GM10266 (cell line): ENCODE data around the gene UBE2I.

ENCODE experiments used
- DNase-seq: peaks from one replicate; pipeline ENCODE4 v3.0.0; 2012; ENCODE audit errors: extremely low spot score
- TF ChIP-seq, protein P1 (sequence below): IDR thresholded peaks from 2 replicates; pipeline ENCODE4 v1.5.1; 2012; ENCODE audit warnings: mild to moderate bottlenecking, low read depth; ENCODE audit not compliant: control insufficient read depth, insufficient read depth; ENCODE audit errors: missing control alignments

The UBE2I gene

DNA sequence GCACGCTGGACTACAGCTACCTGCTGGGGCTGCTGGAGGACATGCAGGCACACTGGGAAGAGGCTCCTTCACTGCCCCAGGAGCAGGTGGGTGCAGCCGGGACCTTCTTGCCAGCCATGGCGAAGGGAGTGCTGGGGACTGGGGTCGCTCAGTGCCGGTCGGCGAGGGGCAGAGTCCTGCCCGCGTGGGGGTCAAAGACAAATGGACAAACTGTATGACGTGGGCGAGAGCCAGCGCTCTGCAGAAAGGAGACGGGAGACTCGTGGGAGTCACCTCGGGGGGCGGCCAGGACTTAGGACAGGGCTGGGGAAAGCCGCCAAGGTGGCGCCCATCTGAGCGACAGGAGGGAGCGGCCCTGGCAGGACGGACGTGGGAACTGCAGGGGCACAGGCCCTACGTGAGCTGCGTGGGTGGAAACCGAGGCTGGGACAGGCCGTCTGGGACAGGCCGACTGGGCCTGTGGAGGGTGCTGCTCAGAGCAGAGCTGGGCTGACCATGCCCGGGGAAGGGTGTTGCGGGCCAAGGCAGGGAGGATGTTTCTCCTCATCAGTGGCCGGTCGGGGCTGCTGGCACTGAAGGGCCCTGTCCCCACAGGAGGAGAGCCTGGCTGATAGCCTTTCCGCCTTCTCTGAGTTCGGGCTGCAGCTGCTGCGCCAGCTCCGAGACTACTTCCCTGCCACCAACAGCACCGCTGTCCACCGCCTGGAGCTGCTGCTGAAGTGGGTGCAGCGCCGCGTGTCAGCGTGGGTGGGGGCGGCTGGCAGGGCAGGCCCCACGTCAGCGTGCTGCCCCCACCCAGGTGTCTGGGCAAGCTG is 34.2 kb downstream of the UBE2I start:
- TF ChIP-seq, protein P1, sequence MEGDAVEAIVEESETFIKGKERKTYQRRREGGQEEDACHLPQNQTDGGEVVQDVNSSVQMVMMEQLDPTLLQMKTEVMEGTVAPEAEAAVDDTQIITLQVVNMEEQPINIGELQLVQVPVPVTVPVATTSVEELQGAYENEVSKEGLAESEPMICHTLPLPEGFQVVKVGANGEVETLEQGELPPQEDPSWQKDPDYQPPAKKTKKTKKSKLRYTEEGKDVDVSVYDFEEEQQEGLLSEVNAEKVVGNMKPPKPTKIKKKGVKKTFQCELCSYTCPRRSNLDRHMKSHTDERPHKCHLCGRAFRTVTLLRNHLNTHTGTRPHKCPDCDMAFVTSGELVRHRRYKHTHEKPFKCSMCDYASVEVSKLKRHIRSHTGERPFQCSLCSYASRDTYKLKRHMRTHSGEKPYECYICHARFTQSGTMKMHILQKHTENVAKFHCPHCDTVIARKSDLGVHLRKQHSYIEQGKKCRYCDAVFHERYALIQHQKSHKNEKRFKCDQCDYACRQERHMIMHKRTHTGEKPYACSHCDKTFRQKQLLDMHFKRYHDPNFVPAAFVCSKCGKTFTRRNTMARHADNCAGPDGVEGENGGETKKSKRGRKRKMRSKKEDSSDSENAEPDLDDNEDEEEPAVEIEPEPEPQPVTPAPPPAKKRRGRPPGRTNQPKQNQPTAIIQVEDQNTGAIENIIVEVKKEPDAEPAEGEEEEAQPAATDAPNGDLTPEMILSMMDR = no peak
- no peak for DNase-seq

DNA sequence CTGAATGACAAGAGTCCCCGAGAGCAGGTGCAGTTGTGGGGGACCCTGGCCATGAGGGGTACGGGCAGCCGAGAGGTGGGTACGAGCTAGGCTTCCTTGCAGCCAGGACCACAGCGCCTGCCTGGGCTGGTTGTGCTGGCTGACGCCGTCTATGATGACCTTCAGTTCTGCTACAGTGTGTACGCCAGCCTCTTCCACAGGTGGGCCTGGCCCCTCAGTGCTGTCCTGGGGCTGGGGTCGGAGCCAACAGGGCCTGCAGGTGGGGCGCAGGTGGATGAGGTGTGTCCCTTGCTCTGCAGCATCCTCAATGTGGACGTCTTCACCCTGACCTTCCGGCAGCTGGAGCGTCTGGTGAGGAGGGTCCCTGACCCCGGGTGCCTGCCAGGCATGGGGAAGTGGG is 35.1 kb downstream of the UBE2I start:
- no peak for DNase-seq
- TF ChIP-seq, protein P1 = no peak

DNA sequence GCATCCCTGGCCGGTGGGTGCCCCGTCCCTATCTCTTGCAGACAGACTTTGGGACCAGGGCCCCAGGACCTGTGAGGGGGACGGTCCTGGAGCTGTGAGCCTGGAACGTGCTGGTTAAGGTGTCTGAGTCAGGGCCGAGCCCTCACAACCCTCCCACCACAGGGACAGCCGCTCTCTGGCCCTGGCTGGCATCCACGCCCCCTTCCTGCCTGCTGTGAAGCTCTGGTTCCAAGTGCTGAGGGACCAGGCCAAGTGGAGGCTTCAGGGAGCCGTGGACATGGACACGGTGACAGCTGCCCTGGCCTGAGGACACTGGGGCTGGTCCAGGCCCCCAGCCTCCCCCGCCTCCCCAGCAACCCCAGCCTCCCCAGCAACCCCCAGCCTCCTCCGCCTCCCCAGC is 35.7 kb downstream of the UBE2I start:
- TF ChIP-seq, protein P1 = no peak
- no peak for DNase-seq

DNA sequence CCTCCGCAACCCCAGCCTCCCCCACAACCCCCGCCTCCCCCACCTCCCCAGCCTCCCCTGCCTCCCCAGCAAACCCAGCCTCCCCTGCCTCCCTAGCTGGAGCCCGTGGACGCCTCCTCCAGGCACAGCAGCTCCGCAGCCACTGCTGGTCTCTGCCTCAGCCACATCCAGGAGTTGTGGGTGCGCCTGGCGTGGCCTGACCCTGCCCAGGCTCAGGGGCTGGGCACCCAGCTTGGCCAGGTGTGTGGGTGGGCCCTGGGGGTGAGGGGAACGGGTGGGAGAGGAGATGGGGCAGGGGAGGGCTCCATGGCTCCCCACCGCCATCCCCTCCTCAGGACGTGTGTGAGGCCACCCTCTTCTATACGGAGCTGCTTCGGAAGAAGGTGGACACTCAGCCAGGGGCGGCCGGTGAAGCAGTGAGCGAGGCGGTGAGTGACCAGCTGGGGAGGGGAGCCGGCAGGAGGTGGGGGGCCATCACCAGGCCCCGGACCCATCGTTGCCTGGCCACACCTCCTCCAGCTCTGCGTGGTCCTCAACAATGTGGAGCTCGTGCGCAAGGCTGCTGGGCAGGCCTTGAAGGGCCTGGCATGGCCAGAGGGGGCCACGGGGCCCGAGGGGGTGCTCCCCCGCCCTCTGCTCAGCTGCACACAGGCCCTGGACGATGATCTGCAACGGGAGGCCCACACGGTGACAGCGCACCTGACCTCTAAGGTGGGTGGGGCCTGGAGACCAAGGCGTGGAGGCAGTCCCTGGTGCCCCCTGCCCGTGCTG is 36.4 kb downstream of the UBE2I start:
- TF ChIP-seq, protein P1 = no peak
- DNase-seq = no peak

DNA sequence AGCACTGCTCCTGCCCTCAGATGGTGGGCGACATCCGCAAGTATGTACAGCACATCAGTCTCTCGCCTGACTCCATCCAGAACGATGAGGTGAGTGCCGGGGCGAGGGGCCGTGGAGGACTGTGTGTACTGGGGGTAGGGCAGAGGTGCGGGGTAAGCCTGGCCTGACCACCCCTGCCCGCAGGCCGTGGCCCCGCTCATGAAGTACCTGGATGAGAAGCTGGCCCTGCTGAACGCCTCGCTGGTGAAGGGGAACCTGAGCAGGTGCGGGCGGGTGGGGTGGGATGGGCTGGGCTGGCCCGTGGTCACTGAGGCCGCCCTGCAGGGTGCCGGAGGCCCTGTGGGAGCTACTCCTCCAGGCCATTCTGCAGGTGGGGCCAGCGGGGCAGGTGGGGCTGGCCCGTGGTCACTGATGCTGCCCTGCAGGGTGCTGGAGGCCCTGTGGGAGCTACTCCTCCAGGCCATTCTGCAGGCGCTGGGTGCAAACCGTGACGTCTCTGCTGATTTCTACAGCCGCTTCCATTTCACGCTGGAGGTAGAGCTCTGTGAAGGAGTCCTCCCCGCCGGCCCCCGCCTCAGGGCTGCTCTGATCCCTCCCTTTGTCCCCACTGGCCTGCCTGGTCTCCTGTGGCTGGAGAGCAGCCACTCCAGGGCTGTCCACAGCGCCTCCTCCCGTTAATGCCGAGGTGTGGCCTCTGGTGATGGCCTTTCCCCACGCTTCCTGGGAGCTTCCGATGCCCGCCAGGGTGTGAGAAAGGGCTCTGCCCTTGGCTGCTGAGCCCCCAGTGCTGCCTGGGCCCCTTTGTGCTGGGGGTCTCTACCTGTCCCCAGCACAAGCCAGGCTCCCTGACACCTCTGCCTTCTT is 37.2 kb downstream of the UBE2I start:
- no peak for DNase-seq
- TF ChIP-seq, protein P1 = no peak

DNA sequence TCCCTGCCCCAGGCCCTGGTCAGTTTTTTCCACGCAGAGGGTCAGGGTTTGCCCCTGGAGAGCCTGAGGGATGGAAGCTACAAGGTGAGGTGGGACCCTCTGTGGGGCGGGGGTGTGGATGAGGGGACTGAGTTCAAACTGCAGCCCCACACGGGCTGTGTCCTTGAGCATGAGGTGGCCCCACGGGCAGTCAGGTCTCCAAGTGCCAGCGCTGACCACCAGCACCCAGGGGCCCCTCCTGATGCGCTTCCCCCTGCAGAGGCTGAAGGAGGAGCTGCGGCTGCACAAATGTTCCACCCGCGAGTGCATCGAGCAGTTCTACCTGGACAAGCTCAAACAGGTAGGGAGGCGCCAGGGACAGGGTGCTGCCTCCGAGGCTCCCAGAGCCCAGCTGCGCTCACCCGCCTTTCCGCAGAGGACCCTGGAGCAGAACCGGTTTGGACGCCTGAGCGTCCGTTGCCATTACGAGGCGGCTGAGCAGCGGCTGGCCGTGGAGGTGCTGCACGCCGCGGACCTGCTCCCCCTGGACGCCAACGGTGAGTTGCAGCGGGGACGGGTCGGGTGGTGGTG is 37.9 kb downstream of the UBE2I start:
- DNase-seq = no peak
- TF ChIP-seq, protein P1 = no peak
